Jurkat, Clone E6-1 (cell line): ENCODE results near the gene EMID1.
A peak's percentile ranks its signal among the peaks of the same experiment; 100 is the strongest.
"Not testable (repeated sequence)": the region's sequence is repeated elsewhere in the genome, so short reads cannot be mapped to it uniquely, and the experiment has no call there.

Experiments
- DNase-seq: peaks from one replicate; pipeline ENCODE4 v3.0.0-alpha.2; 2011; ENCODE audit warnings: low read depth, low spot score
- H3K4me3 ChIP-seq: 2 replicates; pipeline ENCODE4 v1.5.1; 2011; ENCODE audit warnings: mild to moderate bottlenecking, low read length, control low read depth, moderate library complexity

The EMID1 gene

GRCh38 chr22:29224121-29224858, 18.6 kb downstream of the EMID1 start:
- DNase-seq, result no peak
- no peak overlapping the region for H3K4me3 ChIP-seq

GRCh38 chr22:29224859-29225410, 19.2 kb downstream of the EMID1 start:
- H3K4me3 ChIP-seq, result no peak overlapping the region
- no peak for DNase-seq

DNA sequence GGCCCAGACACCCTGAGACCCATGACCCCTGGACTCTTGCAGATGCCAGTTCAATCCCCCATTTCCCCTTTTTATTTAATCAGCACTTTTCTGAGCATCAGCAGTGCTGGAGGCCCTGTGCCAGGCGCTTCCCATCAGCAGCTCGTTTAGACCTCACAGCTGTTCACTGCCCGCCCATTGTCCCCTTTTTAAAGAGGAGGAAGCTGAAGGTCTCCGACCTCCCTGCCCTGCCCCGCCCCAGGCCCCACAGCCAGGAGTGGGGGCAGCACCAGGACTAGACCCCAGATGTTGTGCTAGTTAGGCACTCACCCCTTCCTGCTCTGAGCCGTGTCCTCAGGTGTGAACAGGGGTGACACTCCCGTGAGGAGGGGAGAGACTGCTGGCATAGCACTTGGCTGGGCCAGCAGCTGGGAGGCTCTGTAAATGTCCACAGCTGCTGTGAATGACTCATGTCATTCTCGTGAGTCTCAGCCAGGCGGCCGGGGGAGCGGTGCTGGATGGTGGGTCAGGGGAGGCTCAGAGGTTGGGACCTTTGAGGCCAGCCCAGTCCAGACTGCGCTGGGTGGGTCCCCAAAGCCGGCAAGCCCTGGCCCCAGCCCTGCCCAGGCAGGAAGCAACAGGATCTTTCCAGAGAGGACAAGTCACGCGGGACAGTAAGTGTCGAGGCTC, 19.9 kb downstream of the EMID1 start:
- no peak for DNase-seq
- no peak overlapping the region for H3K4me3 ChIP-seq

DNA sequence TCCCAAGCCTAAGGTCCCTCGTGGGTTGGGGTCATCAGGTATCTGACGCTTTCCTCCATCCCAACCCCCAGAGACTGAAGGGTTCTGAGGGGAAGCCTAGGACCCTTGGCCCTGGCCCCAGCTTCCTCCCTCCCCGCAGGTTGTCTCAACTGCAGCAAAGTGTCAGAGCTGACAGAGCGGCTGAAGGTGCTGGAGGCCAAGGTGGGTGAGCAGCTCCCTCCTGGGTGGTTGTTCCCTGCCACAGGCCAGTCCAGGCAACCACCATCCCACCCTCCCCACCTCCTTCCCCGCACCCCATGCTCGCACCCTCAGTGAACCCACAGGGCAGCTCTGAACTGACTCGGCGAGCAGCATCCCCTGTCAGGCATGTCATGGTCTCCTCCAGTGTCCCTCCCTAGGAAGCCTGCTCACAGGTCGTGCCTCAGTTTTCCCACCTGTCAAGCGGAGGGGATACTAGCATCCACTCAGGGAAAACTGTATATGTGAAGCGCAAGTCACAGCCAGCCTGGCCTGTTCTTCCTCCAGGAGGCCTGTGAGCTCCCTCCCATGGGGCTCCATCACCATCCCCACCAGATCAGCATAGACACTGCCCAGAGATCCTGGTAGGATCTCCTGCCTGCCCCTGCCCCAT, 20.8 kb downstream of the EMID1 start:
- no peak for DNase-seq
- H3K4me3 ChIP-seq, result no peak overlapping the region

DNA sequence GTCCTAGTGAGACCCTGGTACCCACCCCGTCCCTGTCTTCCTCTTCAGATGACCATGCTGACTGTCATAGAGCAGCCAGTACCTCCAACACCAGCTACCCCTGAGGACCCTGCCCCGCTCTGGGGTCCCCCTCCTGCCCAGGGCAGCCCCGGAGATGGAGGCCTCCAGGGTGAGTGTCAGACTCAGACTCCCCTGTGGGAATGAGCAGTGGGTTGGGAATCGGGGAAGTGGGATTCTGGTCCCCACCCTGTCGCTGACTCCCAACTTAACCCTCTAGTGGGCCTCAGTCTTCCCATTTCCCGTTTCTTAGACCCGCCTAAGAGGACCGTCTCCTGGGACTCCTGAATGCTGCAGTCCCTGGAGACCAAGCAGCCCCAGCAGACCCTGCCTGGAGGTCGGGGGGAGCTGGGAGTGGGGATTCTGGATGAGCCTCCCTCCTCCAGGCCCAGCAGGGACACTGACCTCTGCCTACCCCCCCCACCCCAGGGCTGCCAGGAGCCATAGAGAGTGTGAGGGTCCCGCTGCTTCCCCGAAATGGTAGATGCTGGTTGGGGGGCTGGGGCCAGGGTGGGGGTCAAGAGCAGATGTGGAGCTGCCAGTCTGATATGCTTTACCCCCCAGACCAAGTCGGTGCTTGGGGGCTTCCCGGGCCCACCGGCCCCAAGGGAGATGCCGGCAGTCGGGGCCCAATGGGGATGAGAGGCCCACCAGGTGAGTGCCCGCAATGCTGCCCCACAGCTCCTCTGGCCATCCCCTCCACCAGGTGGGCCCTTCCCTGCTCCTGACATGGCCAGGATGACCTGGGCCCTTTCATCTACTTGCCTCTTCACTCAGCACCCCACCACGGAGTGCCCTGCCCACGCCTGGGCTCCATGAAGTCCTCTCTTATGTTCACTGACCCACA, 25.5 kb downstream of the EMID1 start:
- H3K4me3 ChIP-seq, result no peak overlapping the region
- DNase-seq, result no peak

DNA sequence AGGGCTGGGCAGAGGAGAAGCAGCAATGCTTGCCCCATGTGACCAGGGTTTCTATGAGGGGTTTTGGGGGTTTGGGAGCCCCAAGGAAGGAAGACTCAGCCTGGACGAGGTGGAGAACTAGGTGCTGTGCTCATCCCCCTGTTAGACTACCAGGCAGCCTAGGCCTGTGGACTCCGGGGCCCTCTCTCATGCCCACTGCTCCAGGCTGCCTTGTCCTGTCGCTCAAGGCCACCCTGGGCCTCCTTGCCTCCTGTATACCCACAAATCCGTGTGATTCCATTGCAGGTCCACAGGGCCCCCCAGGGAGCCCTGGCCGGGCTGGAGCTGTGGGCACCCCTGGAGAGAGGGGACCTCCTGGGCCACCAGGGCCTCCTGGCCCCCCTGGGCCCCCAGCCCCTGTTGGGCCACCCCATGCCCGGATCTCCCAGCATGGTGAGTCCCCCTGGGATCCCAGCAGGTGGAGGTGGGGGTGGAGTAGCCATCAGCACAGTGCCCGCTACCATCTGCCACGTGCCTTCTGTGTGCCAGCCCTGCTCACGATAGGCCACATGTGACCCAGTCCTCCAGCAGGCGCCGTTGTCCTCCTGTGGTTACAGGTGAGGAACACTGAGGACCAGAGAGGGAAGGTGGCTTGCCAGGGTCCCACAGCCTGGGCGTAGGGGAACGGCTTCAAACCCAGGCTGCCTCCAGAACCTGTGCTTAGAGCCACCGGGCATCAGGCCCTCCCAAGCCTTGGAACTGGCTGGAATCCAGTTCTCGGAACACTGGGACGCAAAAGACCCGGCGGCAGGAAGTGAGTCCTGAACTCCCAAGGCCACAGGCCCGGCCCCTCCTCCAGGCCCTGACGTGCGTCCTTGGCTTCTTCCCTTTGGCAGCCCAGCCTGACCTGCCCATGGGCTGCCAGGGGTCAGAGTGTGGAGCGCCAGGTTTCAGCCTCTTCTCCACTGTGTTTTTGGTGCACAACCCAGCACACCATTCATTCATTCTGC, 26.6 kb downstream of the EMID1 start:
- no peak overlapping the region for H3K4me3 ChIP-seq
- DNase-seq, result no peak

DNA sequence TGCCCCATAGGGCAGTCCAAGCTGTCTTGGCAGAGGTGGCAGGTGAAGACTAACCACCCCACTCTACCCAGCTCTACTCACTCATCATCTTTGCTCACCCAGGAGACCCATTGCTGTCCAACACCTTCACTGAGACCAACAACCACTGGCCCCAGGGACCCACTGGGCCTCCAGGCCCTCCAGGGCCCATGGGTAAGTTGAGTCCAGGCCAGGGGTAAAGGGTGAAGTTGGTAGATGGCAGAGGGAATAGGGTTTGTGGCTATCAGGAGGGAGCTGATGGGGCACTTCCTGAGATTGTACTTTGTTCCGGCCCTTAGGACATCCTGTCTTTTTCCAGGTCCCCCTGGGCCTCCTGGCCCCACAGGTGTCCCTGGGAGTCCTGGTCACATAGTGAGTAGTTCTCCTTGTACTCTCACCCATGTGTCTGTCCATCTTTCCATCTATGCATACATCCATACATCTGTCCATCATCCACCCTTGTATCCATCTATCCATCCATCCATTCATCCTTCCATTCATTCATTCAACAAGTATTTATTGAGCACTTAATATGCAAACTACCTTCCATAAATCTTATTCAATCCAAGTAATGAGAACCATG, 27.7 kb downstream of the EMID1 start:
- no peak for DNase-seq

DNA sequence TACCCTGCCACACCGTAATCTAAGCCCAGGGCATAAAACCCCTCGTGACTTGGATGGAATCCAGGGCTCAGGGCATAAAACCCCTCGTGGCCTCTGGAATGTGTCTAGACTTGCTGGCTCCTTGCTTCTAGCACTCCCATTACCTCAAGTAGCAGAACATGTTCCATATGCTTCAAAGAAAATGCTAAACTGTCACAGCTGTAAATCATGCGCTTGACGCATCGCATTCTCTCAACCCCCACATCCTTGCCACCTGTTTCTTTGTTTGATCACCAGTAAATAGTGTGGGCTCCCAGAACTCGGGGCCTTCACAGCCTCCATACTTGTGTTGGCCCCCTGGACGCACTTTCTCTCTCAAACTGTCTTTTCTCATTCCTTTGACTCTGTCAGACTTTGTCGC, 34.8 kb downstream of the EMID1 start:
- DNase-seq, result peak; percentile 92
- H3K4me3 ChIP-seq, result not testable (repeated sequence)

More for the DNA sequence above, 27.7 kb downstream of the EMID1 start:
- no peak overlapping the region for H3K4me3 ChIP-seq

- DNase-seq, result no peak
- no peak overlapping the region for H3K4me3 ChIP-seq
These were observed 38.3 kb downstream of the EMID1 start for GRCh38 chr22:29243874-29244446.

- DNase-seq, result no peak
- no peak overlapping the region for H3K4me3 ChIP-seq
These were observed 39.3 kb downstream of the EMID1 start for GRCh38 chr22:29244785-29245625.

- no peak overlapping the region for H3K4me3 ChIP-seq
These were observed 40.1 kb downstream of the EMID1 start for GRCh38 chr22:29245626-29246385.

DNA sequence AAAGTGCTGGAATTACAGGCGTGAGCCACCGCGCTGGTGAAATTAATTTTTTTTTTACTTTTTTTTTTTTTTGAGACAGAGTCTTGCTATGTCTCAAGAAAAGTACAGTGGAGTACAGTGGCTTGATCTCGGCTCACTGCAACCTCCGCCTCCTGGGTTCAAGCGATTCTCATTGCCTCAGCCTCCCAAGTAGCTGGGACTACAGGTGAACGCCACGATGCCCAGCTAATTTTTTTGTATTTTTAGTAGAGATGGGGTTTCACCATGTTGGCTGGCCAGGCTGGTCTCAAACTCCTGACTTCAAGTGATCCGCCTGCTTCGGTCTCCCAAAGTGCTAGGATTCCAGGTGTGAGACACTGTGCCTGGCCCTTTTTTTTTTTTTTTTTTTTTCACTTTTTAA, 42.2 kb downstream of the EMID1 start:
- H3K4me3 ChIP-seq, result not testable (repeated sequence)

More at GRCh38 chr22:29245626-29246385, 40.1 kb downstream of the EMID1 start:
- peak; percentile 64 for DNase-seq

GRCh38 chr22:29251265-29251664, 45.6 kb downstream of the EMID1 start:
- no peak overlapping the region for H3K4me3 ChIP-seq
- no peak for DNase-seq

More for the DNA sequence above, 42.2 kb downstream of the EMID1 start:
- DNase-seq, result not testable (repeated sequence)

DNA sequence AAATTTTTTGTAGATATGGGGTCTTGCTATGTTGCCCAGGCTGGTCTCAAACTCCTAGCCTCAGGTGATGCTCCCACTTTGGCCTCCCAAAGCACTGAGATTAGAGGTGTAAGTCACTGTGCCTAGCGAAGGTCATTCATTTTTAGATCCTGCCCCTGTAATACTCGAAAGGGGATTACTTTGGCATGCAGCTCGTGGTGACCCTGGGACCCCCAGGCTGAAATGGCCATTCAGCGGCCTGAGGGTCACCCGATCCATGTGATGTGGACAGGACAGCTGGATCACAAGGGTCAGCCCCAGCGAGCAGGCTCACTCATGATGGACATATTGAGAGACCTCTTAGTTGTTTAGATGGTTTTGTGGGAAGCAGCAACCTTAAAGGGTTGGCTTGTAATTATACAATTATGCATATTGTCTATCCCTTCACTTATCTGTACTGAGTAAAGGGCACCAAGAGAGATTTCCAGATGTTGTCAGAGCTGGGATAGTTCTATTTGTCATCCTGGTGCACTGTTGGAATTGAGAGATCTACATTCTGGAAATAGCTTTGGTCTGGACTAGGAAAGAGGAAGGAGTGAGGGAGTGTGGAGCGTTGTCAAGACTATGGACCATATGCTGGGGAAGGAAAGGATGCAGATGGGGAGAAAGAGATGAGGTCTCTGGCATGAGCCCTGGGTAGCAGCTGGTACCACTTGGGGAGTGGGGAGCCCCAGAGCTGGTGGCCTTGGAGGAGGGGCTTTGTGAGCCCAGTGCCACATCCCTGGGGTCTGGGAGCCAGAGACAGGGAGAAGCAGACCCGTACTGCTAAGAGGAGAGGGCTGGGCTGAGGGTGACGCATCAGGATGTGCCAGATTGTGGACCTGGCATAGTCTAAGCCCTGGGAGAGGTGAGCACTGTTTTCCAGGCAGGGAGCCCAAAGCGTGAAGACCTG, 46.5 kb downstream of the EMID1 start:
- no peak overlapping the region for H3K4me3 ChIP-seq
- DNase-seq, result no peak
